Measurements from ENCODE around the gene PHLPP2. TPM values are rescaled to one million over a fixed set of nuclear protein-coding genes. Genes with fewer than 3 reads are reported as not detected.

The PHLPP2 gene
- total RNA-seq, 4 donors from 2014 or later = 50.5 to 98.4 (median 89.6) TPM

GRCh38 chr16:71721066-71721740 is 3.3 kb downstream of the PHLPP2 start:
- in situ Hi-C loops (cut with MboI; ENCODE audit: low pct_ligation_motif_present in 1 of 4, low pct_unique_long_range_greater_than_20kb in 1 of 4, low sequenced_read_pairs in 3 of 4) = no loop called here
- DNase-seq = no peak
- Histone ChIP-seq H3K27me3 (no peaks in the 10 kb centered on the region), H3K27ac (peak overlapping the region in 3 of 4 donors; percentile 93 to 99 (median 98)), H3K36me3 (no peaks in the 10 kb centered on the region), H3K4me1 (peaks cover 21 to 46% (median 30%) of the 10 kb centered on the region in 4 donors), H3K9me3 (no peaks in the 10 kb centered on the region), H3K4me3 (no peak overlapping the region)
- no peak for TF ChIP-seq EP300 (IDR thresholded peaks at IDR 0.05; ENCODE audit: low read depth)
- no peak for TF ChIP-seq POLR2A (IDR thresholded peaks at IDR 0.05)
- TF ChIP-seq POLR2AphosphoS5 (IDR thresholded peaks at IDR 0.05) = no peak
- TF ChIP-seq CTCF (IDR thresholded peaks at IDR 0.05) = no peak
- intact Hi-C loops (cut with DNase I; ENCODE audit: low total_unique reads) = loop anchor here (10.0 kb wide), 1 partner anchor 174 kb away; the partner anchor contains the start of gene IST1
- 48 to 59% methylated on average over 5 to 8 of the region's 8 CpGs for WGBS, 2 donors (ENCODE audit: low coverage in 1 of 2)

- Histone ChIP-seq H3K27ac (no peak overlapping the region), H3K36me3 (no peaks in the 10 kb centered on the region), H3K27me3 (no peaks in the 10 kb centered on the region), H3K4me3 (no peak overlapping the region), H3K4me1 (peaks cover under 1 to 26% (median 19%) of the 10 kb centered on the region in 4 donors), H3K9me3 (no peaks in the 10 kb centered on the region)
- in situ Hi-C loops (cut with MboI; ENCODE audit: low pct_ligation_motif_present in 1 of 4, low pct_unique_long_range_greater_than_20kb in 1 of 4, low sequenced_read_pairs in 3 of 4) = no loop called here
- 59 to 75% methylated on average over 1 of the region's 1 CpG for WGBS, 2 donors (ENCODE audit: low coverage in 1 of 2)
- TF ChIP-seq POLR2A (IDR thresholded peaks at IDR 0.05) = no peak
- TF ChIP-seq CTCF (IDR thresholded peaks at IDR 0.05) = no peak
- TF ChIP-seq POLR2AphosphoS5 (IDR thresholded peaks at IDR 0.05) = no peak
- no peak for TF ChIP-seq EP300 (IDR thresholded peaks at IDR 0.05; ENCODE audit: low read depth)
- no peak for DNase-seq
- intact Hi-C loops (cut with DNase I; ENCODE audit: low total_unique reads) = no loop called here
Measured at GRCh38 chr16:71712501-71712900, 12.0 kb downstream of the PHLPP2 start.

GRCh38 chr16:71711789-71712188 is 12.7 kb downstream of the PHLPP2 start:
- Histone ChIP-seq H3K27ac (no peak overlapping the region), H3K4me3 (no peak overlapping the region), H3K9me3 (no peaks in the 10 kb centered on the region), H3K4me1 (peaks cover 3 to 30% (median 22%) of the 10 kb centered on the region in 4 donors), H3K27me3 (no peaks in the 10 kb centered on the region), H3K36me3 (no peaks in the 10 kb centered on the region)
- intact Hi-C loops (cut with DNase I; ENCODE audit: low total_unique reads) = no loop called here
- WGBS, 2 donors (ENCODE audit: low coverage in 1 of 2) = 61 to 78% methylated on average over 3 of the region's 3 CpGs
- TF ChIP-seq CTCF (IDR thresholded peaks at IDR 0.05) = no peak
- TF ChIP-seq EP300 (IDR thresholded peaks at IDR 0.05; ENCODE audit: low read depth) = no peak
- no peak for TF ChIP-seq POLR2AphosphoS5 (IDR thresholded peaks at IDR 0.05)
- TF ChIP-seq POLR2A (IDR thresholded peaks at IDR 0.05) = no peak
- in situ Hi-C loops (cut with MboI; ENCODE audit: low pct_ligation_motif_present in 1 of 4, low pct_unique_long_range_greater_than_20kb in 1 of 4, low sequenced_read_pairs in 3 of 4) = no loop called here
- DNase-seq = no peak

GRCh38 chr16:71709229-71709781 is 15.2 kb downstream of the PHLPP2 start:
- Histone ChIP-seq H3K4me3 (no peak overlapping the region), H3K9me3 (no peaks in the 10 kb centered on the region), H3K27me3 (no peaks in the 10 kb centered on the region), H3K27ac (peak overlapping the region; percentile 72 to 77 (median 73)), H3K4me1 (peaks cover 3 to 30% (median 22%) of the 10 kb centered on the region in 4 donors), H3K36me3 (no peaks in the 10 kb centered on the region)
- TF ChIP-seq CTCF (IDR thresholded peaks at IDR 0.05) = no peak
- TF ChIP-seq POLR2AphosphoS5 (IDR thresholded peaks at IDR 0.05) = peak in 1 of 3 donors; percentile 8
- intact Hi-C loops (cut with DNase I; ENCODE audit: low total_unique reads) = no loop called here
- in situ Hi-C loops (cut with MboI; ENCODE audit: low pct_ligation_motif_present in 1 of 4, low pct_unique_long_range_greater_than_20kb in 1 of 4, low sequenced_read_pairs in 3 of 4) = no loop called here
- DNase-seq = no peak
- 25 to 36% methylated on average over 2 of the region's 2 CpGs for WGBS, 2 donors (ENCODE audit: low coverage in 1 of 2)
